ENCODE data around the gene KPNA3. TPM values are rescaled to one million over a fixed set of nuclear protein-coding genes. Genes with fewer than 3 reads are reported as not detected.
"Not testable (repeated sequence)": the region's sequence is repeated elsewhere in the genome, so short reads cannot be mapped to it uniquely, and the experiment has no call there.

Gene KPNA3
- total RNA-seq, 2 donors from 2014 or later, result 28.9 to 31.3 TPM

DNA sequence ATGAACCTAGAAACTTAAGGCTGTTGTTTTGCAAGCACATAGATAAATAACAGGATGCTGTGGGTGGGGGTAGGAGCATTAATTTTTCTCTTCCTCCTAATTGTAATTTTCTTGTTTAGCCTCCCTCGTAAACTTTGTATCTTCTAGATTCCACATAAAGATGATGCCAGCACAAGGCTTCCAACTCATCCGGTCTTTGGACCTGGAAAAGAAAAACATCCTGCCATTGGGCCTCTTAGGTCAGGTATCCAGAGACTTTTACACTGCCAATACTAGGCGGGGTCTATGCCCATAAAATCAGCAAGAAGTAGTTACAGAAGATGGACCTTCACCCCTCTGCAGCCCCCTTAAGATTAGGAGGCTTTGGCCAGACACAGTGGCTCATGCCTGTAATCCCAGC is 35.4 kb upstream of the KPNA3 start:
- intact Hi-C loops (cut with DNase I), result no loop called here
- Histone ChIP-seq H3K9ac (ENCODE audit: low read depth in 2 of 2, low read length in 2 of 2) (no peak overlapping the region), H3K4me1 (no peaks in the 10 kb centered on the region), H3K27me3 (no peaks in the 10 kb centered on the region), H3K4me3 (no peak overlapping the region), H3K27ac (no peak overlapping the region), H3K9me3 (no peaks in the 10 kb centered on the region), H3K36me3 (no peaks in the 10 kb centered on the region)
- no peak for DNase-seq
- TF ChIP-seq CTCF (IDR thresholded peaks at IDR 0.05), result no peak

- intact Hi-C loops (cut with DNase I), result no loop called here
- no peak for TF ChIP-seq CTCF (IDR thresholded peaks at IDR 0.05)
- DNase-seq, result no peak
- H3K4me3 ChIP-seq, result no peak overlapping the region
- H3K9ac ChIP-seq (ENCODE audit: low read depth in 2 of 2, low read length in 2 of 2), result no peak overlapping the region
- no peaks in the 10 kb centered on the region for H3K27me3 ChIP-seq
- no peaks in the 10 kb centered on the region for H3K9me3 ChIP-seq
- no peak overlapping the region for H3K27ac ChIP-seq
- no peaks in the 10 kb centered on the region for H3K4me1 ChIP-seq
- no peaks in the 10 kb centered on the region for H3K36me3 ChIP-seq
These were observed 34.9 kb upstream of the KPNA3 start for GRCh38 chr13:49827336-49827735.

GRCh38 chr13:49821216-49822009 is 28.9 kb upstream of the KPNA3 start:
- TF ChIP-seq CTCF (IDR thresholded peaks at IDR 0.05), result no peak
- Histone ChIP-seq H3K4me1 (no peaks in the 10 kb centered on the region), H3K27me3 (no peaks in the 10 kb centered on the region)

DNA sequence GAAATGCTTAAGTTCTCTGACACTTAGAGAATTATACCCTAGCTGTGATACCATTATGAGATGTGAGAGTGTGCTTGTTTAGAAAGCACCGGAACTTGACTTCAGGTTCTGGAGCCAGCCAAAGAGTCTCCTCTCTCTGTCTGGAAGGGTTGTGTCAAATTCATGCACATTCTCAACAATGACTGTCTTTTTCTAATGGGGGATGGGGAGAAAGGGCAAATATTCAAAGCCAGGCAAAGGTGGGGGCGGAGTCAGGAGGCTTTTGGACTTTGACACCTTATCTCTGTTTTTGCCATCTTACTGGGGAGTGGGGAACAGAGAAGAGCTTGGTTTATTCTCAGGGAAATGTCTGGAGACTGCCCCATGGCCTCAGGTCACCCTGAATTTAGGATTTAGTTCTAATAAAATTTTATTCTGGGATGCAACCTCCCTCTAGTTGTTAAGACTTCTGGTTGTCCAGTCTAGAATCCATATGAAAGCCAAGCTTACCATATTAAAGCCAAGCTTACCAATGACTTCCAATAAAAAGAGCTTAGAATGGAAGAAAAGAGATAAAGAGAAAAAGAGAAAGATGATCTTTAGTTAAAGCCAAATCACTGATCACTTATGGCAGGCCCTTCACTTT is 28.2 kb upstream of the KPNA3 start:
- DNase-seq, result no peak
- no peak overlapping the region for H3K27ac ChIP-seq
- intact Hi-C loops (cut with DNase I), result no loop called here

More at GRCh38 chr13:49821216-49822009, 28.9 kb upstream of the KPNA3 start:
- H3K36me3 ChIP-seq, result no peaks in the 10 kb centered on the region
- H3K9me3 ChIP-seq, result no peaks in the 10 kb centered on the region
- no peak overlapping the region for H3K9ac ChIP-seq (ENCODE audit: low read depth in 2 of 2, low read length in 2 of 2)
- DNase-seq, result no peak
- intact Hi-C loops (cut with DNase I), result no loop called here
- H3K4me3 ChIP-seq, result no peak overlapping the region
- no peak overlapping the region for H3K27ac ChIP-seq

GRCh38 chr13:49816047-49816446 is 23.6 kb upstream of the KPNA3 start:
- H3K9ac ChIP-seq (ENCODE audit: low read depth in 2 of 2, low read length in 2 of 2); H3K27me3 ChIP-seq; DNase-seq; H3K36me3 ChIP-seq; H3K4me1 ChIP-seq; intact Hi-C loops (cut with DNase I); H3K9me3 ChIP-seq; H3K27ac ChIP-seq; H3K4me3 ChIP-seq: not testable (repeated sequence)

More for the DNA sequence above, 28.2 kb upstream of the KPNA3 start:
- no peaks in the 10 kb centered on the region for H3K36me3 ChIP-seq
- H3K9me3 ChIP-seq, result no peaks in the 10 kb centered on the region
- H3K4me1 ChIP-seq, result no peaks in the 10 kb centered on the region
- TF ChIP-seq CTCF (IDR thresholded peaks at IDR 0.05), result no peak
- H3K27me3 ChIP-seq, result no peaks in the 10 kb centered on the region
- H3K4me3 ChIP-seq, result no peak overlapping the region
- no peak overlapping the region for H3K9ac ChIP-seq (ENCODE audit: low read depth in 2 of 2, low read length in 2 of 2)
